Spleen (tissue), 11 donors: ENCODE results near the gene MACROD2. TPM values are rescaled to one million over a fixed set of nuclear protein-coding genes. Genes with fewer than 3 reads are reported as not detected.

Source experiments
- DNase-seq: peaks from one replicate; pipeline ENCODE4 v3.0.0-alpha.2; 2020
- H3K27ac ChIP-seq, 8 donors: fragments of 200-600 bp; sonication (generic) in 7 of 8; 1 replicate in 4 of 8; 2 replicates in 4 of 8; pipeline versions ENCODE4 v1.5.0 to v1.8.0; 2016 to 2021; ENCODE audit warnings: inconsistent platforms in 4 of 8, mild to moderate bottlenecking in 4 of 8, moderate library complexity in 1 of 8
- H3K27me3 ChIP-seq, 7 donors: fragments of 200-600 bp; sonication (generic) in 6 of 7; replicated peaks in 1 of 7; 1 replicate in 4 of 7; 2 replicates in 3 of 7; pipeline versions ENCODE4 v1.5.0 to v1.8.0; 2016 to 2021; ENCODE audit warnings: inconsistent platforms in 3 of 7, mild to moderate bottlenecking in 1 of 7
- H3K36me3 ChIP-seq, 6 donors: fragments of 200-600 bp; sonication (generic) in 5 of 6; 1 replicate in 4 of 6; 2 replicates in 2 of 6; pipeline versions ENCODE4 v1.5.0 to v1.8.0; 2016 to 2021; ENCODE audit warnings: inconsistent platforms in 2 of 6
- H3K4me1 ChIP-seq, 6 donors: fragments of 200-600 bp; sonication (generic) in 5 of 6; 1 replicate in 3 of 6; 2 replicates in 3 of 6; pipeline versions ENCODE4 v1.5.0 to v1.8.0; 2016 to 2021; ENCODE audit warnings: inconsistent platforms in 3 of 6
- H3K4me3 ChIP-seq, 8 donors: fragments of 200-600 bp; sonication (generic) in 7 of 8; 1 replicate in 4 of 8; 2 replicates in 4 of 8; pipeline versions ENCODE4 v1.5.0 to v1.8.0; 2016 to 2021; ENCODE audit warnings: inconsistent platforms in 4 of 8, mild to moderate bottlenecking in 4 of 8, moderate library complexity in 2 of 8
- H3K9me3 ChIP-seq, 8 donors: fragments of 200-600 bp; sonication (generic) in 7 of 8; 1 replicate in 4 of 8; 2 replicates in 4 of 8; pipeline versions ENCODE4 v1.5.0 to v1.8.0; 2016 to 2021; ENCODE audit warnings: inconsistent platforms in 4 of 8
- CTCF ChIP-seq, 11 experiments: fragments of 200-600 bp in 7 of 11; fragments of 450-650 bp in 4 of 11; sonication (generic) in 4 of 11; IDR thresholded peaks in 8 of 11; conservative IDR thresholded peaks in 3 of 11; 1 replicate in 7 of 11; 2 replicates in 4 of 11; pipeline versions ENCODE4 v1.4.0 to v1.8.0; 2016 to 2021; ENCODE audit warnings: antibody characterized with exemption in 11 of 11, inconsistent platforms in 4 of 11, mild to moderate bottlenecking in 1 of 11
- POLR2A ChIP-seq, 3 donors: fragments of 450-650 bp; IDR thresholded peaks; one replicate each; pipeline ENCODE4 v1.5.1; 2017; ENCODE audit warnings: antibody characterized with exemption in 3 of 3, mild to moderate bottlenecking in 1 of 3
- POLR2AphosphoS5 ChIP-seq, 3 donors: sonication (generic); formaldehyde crosslinking; IDR thresholded peaks; one replicate each; pipeline ENCODE4 v1.5.1; 2017; ENCODE audit warnings: antibody characterized with exemption in 3 of 3
- WGBS, 5 donors: extraction: QIAGEN DNeasy Blood & Tissue Kit in 3 of 5; methylation state at CpG; one replicate each; pipeline versions ENCODE4 v1.1.5 to v1.1.7; 2013 to 2018; 5-methylcytosine and 5-hydroxymethylcytosine counted together
- intact Hi-C: fragments of 100-400 bp; cut with DNase I; formaldehyde crosslinking; loops from one replicate; pipeline ENCODE4 v1.15.0; 2023; ENCODE audit warnings: low total_unique reads
- polyA plus RNA-seq, 3 donors: library from polyadenylated mRNA; stranded (reverse); fragments of 200-250 nt; gene quantifications; one replicate each; pipeline ENCODE4 v1.2.1, GENCODE V29; 2013
- total RNA-seq, 7 donors: library from RNA; depleted of rRNA in 3 of 7; stranded (reverse); fragments of >200 nt in 3 of 7; fragmentation: NEBNext Ultra II Directional in 4 of 7; extraction: Animal tissue kit (Norgen Biotek cat#: 25700) in 4 of 7; gene quantifications; one replicate each; pipeline versions ENCODE4 v1.1.0 to v1.2.1, GENCODE V29; 2016 to 2021
- donor health status: healthy with polysubstance abuse.
- donor health status: DM: no; HTN: no; CAD: no; lungs with moderate emphysema.
- donor health status: DM: no; HTN: no; CAD: no.
- donor health status: Bipolar disorder and iron deficiency.
- donor health status: healthy.
- donor health status: DM: no; HTN: no; CAD: no.
- donor health status: DM: yes; HTN: yes; CAD: no.

Gene MACROD2
- total and polyA plus RNA-seq, 10 donors, result 1.5 to 4.7 (median 3.4) TPM

- H3K27me3 ChIP-seq, result no peaks in the 10 kb centered on the region
- no peak overlapping the region for H3K27ac ChIP-seq
- TF ChIP-seq POLR2AphosphoS5 (IDR thresholded peaks at IDR 0.05) (no peak), CTCF (IDR thresholded peaks at IDR 0.05 in 8 of 11, conservative IDR thresholded peaks at IDR 0.05 in 3 of 11) (no peak), POLR2A (IDR thresholded peaks at IDR 0.05) (no peak)
- WGBS, 5 donors, result 85 to 91% (median 88%) methylated on average over 3 of the region's 3 CpGs
- H3K36me3 ChIP-seq, result no peaks in the 10 kb centered on the region
- no peak for DNase-seq
- intact Hi-C loops, result no loop called here
- peaks cover 0 to 8% (median 0%) of the 10 kb centered on the region in 8 donors for H3K9me3 ChIP-seq
- no peak overlapping the region for H3K4me3 ChIP-seq
- no peaks in the 10 kb centered on the region for H3K4me1 ChIP-seq
Measured at GRCh38 chr20:15065794-15066193, 1070.5 kb downstream of the MACROD2 start.

GRCh38 chr20:15068486-15068885 is 1073.2 kb downstream of the MACROD2 start:
- no peak for DNase-seq
- Histone ChIP-seq H3K36me3 (no peaks in the 10 kb centered on the region), H3K27me3 (no peaks in the 10 kb centered on the region), H3K27ac (no peak overlapping the region), H3K9me3 (peaks cover 0 to 8% (median 0%) of the 10 kb centered on the region in 8 donors), H3K4me1 (no peaks in the 10 kb centered on the region), H3K4me3 (no peak overlapping the region)
- TF ChIP-seq CTCF (IDR thresholded peaks at IDR 0.05 in 8 of 11, conservative IDR thresholded peaks at IDR 0.05 in 3 of 11) (no peak), POLR2AphosphoS5 (IDR thresholded peaks at IDR 0.05) (no peak), POLR2A (IDR thresholded peaks at IDR 0.05) (no peak)
- intact Hi-C loops, result no loop called here

GRCh38 chr20:15069355-15069754 is 1074.0 kb downstream of the MACROD2 start:
- Histone ChIP-seq H3K4me1 (no peaks in the 10 kb centered on the region), H3K27ac (no peak overlapping the region), H3K4me3 (no peak overlapping the region), H3K27me3 (no peaks in the 10 kb centered on the region), H3K9me3 (peaks cover 0 to 8% (median 0%) of the 10 kb centered on the region in 8 donors), H3K36me3 (no peaks in the 10 kb centered on the region)
- no peak for DNase-seq
- intact Hi-C loops, result no loop called here
- no peak for TF ChIP-seq POLR2A (IDR thresholded peaks at IDR 0.05)
- TF ChIP-seq CTCF (IDR thresholded peaks at IDR 0.05 in 8 of 11, conservative IDR thresholded peaks at IDR 0.05 in 3 of 11), result no peak
- TF ChIP-seq POLR2AphosphoS5 (IDR thresholded peaks at IDR 0.05), result no peak
- 60 to 90% (median 88%) methylated on average over 1 to 2 of the region's 2 CpGs for WGBS, 5 donors

DNA sequence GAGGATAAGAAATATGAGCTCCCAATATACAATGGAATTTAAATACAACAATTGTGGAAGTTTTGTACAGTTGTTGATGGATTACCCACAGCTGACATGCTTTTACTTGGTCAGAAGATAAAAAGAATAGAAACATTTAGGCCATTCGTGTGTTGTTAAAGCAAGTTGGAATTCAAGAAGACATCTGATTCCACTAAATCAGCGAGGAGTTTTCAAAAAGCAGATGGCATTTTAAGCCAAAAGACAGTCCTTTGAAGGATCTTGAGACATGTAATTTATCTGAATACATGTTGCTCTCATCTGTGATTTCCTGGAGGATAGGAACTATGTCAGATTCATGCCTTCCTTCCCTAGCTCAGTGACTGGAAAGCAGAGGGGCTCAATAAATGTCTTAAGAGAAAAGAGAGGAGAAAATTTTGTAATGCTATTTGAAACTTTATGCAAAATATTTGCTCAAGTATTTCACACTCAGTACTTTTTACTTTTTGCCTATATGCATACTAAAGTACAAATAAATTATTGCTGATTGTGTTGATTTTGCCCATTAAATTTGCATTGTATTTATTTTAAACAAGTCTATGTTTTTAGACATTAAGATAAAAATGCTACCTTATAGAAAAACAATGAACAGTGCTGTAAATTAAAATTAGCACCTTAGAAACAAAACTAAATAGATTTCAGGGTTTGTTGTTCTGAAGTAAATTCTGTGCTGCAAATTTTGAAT is 1075.9 kb downstream of the MACROD2 start:
- no peak overlapping the region for H3K4me3 ChIP-seq
- H3K27me3 ChIP-seq, result no peaks in the 10 kb centered on the region
- no peaks in the 10 kb centered on the region for H3K36me3 ChIP-seq
- intact Hi-C loops, result no loop called here
- TF ChIP-seq POLR2AphosphoS5 (IDR thresholded peaks at IDR 0.05) (no peak), POLR2A (IDR thresholded peaks at IDR 0.05) (no peak), CTCF (IDR thresholded peaks at IDR 0.05 in 8 of 11, conservative IDR thresholded peaks at IDR 0.05 in 3 of 11) (no peak)
- H3K27ac ChIP-seq, result no peak overlapping the region
- DNase-seq, result no peak
- H3K4me1 ChIP-seq, result no peaks in the 10 kb centered on the region
- 51 to 87% (median 79%) methylated on average over 2 of the region's 2 CpGs for WGBS, 5 donors
- H3K9me3 ChIP-seq, result peaks cover 0 to 8% (median 0%) of the 10 kb centered on the region in 8 donors
